ENCODE data around the gene PLA2G12A.

The PLA2G12A gene

DNA sequence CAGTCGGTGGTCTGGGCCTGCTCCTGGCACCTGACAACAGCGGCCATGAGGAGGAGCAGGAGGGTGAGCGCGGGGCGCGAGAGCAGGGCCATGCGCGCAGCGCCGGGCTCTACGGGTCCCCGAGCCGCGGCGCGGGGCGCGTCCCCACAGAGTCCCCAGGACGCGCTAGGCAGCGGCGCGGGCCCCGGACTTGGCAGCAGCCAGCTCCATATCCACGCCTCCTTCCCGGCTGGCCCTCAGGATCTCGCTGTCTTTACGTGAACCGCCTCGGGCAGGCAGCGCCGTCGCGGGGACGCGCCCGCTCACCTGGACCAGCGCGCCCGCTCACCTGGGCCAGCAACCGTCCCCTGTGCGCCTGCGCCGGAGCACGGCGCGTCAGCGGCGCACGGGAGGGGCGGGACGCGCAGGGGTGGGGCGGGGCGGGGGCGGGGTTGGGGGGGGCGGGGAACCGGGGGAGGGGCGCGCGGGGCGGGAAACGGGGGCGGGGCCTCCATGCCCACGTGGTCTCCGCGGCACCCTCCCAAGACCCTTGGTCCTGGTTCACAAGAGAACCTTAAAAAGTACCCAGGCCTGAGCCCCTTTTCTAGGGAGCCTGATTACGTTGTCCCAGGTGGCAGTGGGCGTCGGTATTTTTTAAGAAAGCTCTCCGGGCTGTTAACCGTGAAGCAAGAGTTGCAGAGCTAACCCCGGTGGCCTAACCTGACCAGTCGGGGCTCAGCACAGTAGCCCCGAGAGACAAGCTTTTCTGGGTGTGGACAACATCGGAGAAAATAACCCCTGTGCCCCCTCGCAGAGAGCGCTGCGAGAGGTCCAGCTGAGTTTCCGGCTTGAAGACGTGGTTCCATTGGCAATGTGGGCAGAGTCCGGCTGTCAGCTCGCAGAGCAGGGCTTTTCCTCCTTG, at the start of gene PLA2G12A:
Gene PLA2G12A, minus strand, starts transcription at position 353 of the 901 bp plus-strand sequence. Its CDS starts 261 bp downstream, at position 92.
- DNase-seq = peak; percentile 10 to 71

GRCh38 chr4:109764789-109765402, 35.0 kb upstream of the PLA2G12A start:
- DNase-seq = no peak

DNA sequence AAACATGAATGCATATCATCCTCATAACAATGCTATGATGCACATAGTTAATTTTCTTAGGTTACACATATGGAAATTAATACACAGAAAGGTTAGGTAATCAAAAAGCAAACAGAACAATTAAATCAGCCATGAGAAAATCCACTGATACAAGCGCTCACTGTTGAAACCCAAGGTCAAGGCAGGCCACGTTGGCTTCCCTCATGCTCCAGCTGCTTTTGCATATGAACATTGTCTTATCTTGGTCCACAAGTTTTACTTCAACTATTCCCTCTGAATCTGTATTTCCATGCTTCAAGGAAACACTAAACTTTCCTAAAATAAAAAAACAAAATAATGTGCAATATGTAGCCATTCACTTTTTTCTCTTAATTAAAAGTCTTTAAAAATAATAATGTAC, 34.5 kb upstream of the PLA2G12A start:
- no peak for DNase-seq

DNA sequence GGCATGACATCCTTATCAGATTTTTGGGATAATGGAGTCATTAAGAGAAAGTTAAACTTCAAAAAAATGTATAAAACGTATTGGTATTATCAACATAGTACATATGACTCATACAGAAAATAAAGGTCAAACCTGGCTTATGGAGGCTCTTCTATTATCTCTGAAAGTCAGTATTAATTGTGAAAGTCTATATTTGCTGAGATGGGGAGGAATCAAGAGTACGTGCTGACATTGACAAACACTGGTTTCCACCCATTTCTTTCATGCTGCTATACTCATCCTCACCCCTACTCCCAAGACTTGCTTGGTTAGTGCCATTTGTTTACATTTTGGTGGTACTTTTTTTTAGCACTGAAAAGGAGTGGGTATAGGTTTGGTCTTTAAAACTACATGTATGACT, 30.8 kb upstream of the PLA2G12A start:
- DNase-seq = no peak

- DNase-seq = no peak
Measured at GRCh38 chr4:109755656-109756055, 25.8 kb upstream of the PLA2G12A start.

GRCh38 chr4:109754093-109754857, 24.4 kb upstream of the PLA2G12A start:
- DNase-seq = no peak

DNA sequence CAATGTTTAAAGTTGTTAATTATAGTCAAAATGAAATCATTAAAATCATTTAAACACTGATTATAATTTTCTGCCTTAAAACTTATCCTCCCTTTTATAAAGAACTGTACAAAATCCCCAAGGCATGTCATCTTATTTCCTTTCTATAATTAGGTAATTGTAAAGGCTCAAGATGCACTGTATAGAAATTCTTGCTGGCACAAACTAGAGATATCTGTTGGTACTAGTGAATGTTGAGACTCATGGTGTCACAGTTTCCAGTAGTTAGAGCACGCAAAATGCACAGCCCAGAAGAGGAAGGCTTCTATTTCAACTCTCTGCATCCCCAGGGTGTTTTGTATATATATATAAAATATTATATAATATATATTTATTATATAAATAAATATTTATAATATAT, 22.7 kb upstream of the PLA2G12A start:
- DNase-seq = no peak

DNA sequence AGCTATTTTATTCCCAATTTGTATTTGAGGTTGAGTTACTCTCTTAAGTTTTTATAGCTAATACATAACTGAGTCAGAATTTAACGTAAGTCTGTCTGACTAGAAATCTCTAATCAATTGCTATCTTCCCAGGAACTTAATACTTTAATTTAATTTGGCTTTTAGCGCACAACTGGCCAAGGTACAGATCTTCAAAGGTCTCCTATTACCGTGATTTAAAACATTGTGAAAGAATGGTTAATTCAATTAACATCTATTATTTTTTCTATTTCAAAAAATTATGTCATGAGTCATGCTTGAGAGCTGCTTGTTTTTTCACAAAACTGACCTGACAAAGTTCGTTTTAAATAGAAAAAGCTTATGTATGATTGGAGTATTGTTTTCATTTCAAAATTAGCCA, 22.0 kb upstream of the PLA2G12A start:
- no peak for DNase-seq

GRCh38 chr4:109750652-109751244, 20.9 kb upstream of the PLA2G12A start:
- DNase-seq = no peak

DNA sequence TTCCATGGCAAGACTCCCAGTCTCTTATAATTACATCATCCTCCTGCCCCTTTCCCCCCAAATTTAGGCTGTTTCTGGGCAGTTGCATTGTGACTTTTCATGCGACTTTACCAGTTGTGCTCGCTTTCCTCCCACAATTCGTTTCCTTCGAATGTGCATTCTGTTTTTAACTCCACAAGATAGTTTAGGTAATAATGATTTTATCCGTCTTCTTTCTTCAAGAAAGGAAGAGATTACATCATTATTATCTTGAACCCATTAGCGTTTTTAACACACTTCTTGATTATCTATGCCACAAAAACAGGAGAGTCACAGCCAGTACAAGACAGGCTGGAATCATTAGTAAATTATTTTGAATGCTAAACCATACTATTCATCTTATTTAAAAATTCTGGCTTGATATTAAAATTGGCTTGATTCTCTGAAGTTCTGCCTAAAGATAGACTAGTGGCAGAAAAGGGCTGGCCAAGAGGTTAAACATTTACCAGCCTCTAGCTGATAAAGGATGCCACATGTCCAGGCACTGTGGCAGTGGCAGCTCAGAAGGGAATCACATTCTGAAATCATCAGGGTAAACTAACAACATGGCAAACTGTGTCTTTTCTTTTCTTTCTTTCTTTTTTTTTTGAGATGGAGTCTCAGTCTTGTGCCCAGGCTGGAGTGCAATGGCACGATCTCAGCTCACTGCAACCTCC, 19.7 kb upstream of the PLA2G12A start:
- DNase-seq = no peak

DNA sequence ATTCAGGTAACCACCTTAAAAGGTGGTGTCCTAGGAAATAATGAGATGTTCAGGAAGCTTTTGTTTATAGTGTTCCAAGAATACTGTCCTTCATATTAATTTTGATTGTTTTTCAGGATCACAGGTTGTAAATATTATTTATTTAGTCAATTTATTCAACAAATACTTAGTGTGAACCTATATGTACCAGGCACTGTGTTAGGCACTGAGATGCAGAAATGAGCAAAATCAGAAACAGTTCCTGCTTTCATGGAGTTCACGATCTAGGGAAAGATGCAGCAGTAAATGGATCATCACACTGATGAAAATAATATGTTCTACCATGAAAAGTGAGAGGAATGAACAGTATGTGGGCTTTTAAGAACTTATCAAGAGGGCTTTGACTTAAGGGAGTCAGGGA, 18.2 kb upstream of the PLA2G12A start:
- no peak for DNase-seq

GRCh38 chr4:109746728-109747127, 16.9 kb upstream of the PLA2G12A start:
- DNase-seq = no peak

DNA sequence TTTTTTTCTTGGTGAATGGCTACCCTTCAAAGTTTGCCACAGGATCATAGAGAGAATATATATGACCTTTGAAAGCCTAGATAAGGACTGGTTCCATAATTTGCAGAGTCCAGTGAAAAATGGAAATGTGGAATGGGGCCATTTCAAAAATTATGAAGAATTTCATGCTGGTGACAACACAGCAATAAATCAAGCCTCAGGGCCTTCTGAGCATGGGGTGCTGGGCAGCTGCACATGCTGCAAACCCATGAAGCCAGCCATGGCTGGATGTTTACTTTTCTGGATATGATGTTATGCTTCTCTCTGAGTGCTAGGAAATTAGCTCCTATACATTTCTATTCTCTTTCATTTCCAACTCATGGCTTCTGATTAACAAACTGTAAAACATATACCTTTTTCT, 16.0 kb upstream of the PLA2G12A start:
- DNase-seq = no peak

DNA sequence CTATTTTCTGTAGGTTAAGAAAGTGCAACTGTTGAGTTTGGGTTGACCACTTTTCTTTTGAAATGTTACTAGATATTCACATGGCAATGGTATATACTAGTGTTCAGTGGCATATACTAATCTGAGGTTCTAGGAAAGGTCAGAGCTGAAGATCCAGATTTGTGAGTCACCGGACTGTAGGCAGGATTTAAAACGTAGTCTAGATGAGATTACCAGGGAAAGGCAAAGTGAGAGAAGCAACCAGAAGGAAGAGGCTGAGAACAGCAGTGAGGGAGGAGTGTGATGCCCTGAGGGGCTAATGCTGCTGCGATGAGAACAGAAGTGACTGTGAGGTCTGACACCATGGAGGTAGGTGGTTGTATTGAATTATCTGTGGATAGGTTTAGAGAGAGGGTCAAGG, 9.7 kb upstream of the PLA2G12A start:
- DNase-seq = no peak

DNA sequence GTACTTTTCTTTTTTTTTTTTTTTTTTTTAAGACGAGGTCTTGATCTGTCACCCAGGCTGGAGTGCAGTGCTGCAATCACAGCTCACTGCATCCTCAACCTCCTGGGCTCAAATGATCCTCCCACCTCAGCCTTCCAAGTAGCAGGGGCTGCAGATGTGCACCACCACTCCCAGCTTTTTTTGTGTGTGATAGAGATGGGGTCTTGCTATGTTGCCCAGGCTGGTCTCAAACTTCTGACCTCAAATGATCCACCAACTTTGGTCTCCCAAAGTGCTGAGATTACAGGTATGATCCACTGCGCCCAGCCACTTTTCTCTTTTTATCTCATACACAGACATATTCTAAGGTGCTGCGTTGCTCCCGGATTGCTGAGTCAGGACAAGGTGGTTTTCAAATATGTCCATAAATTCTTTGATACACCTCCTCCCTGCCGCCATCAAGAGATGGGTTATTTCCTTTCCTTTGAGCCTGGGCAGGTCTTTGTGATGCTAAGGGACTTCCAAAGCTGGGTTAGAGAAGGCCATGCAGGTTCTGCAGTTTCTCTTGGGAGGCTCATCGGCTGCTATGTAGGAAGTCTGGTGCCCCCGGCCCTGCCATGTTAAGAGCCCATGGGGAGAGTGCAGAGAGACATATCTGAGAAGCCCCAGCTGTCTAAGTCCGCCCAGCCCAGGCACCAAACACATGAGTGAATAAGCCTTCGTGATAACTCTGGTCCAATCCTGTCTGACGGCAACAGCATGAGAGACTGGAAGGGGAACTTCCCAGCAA, 8.4 kb upstream of the PLA2G12A start:
- no peak for DNase-seq

- DNase-seq = no peak
Measured at GRCh38 chr4:109735566-109736365, 5.9 kb upstream of the PLA2G12A start.

- DNase-seq = no peak
Measured at GRCh38 chr4:109733728-109734127, 3.9 kb upstream of the PLA2G12A start.

DNA sequence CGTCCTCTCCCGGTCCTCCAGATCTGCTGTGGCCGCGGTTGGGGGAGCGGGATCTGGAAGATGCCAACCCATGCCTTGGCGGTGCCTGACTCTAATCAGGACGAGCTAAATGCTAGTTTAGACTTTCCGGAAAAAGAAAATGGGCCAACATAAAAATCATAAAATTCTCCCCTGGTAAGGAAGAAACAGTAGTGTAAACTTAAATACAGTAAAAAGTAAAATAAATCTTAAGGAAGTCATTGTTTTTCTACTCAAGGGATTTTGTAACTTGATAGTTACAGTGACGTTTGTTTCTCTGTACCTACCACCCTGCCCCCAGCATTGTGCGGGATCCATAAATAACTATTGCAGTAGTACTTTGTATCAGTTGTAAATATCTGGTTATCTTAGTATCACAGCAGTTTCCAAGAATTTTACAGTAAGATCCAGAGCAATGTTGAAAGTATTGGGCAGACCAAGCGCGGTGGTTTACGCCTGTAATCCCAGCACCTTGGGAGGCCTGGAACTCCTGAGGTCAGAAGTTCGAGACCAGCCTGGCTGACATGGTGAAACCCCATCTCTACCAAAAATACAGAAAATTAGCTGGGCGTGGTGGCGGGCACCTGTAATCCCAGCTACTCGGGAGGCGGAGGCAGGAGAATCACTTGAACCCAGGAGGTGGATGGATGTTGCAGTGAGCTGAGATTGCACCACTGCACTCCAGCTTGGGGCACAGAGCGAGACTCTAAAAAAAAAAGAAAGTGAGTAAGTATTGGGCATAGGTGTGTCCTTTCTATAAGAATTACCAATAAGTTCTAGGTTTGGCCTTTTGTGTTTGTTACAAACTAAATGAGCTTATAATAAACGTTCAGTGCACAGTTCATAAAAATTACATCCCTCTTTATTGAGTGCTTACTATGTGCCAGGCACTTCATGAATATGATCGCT, 1.0 kb upstream of the PLA2G12A start:
- DNase-seq = no peak

- peak in 1 of 2 donors; percentile 53 for DNase-seq
Measured at GRCh38 chr4:109729117-109729717, 653 bp downstream of the PLA2G12A start.
